DMS 273 (cell line): ENCODE data around the gene REELD1.

Experiments used
- DNase-seq: peaks from one replicate; lab custom pipeline; 2025; ENCODE audit not compliant: unreplicated experiment; lab: John Stamatoyannopoulos, UW

The REELD1 gene

GRCh38 chr4:146265950-146266490 is 51.7 kb downstream of the REELD1 start:
- DNase-seq = no peak

DNA sequence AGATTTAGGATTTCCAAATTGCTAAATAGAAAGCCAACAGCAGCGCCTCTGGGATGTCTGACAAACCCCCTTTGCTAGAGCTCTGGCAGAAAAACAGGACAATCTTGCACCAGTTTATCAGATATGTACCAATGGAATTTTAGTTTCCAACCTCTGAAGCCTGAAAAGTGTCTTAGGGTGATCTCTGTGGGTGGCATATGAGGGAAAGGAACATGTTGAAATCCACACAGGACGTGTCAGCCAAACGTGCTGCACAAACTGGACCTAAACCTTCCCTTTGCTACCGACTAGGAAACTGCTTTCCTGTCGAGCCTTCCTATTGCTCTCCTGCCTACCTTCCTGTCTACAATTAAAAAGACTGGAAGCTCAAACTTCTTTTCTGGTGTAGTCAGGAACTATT is 53.5 kb downstream of the REELD1 start:
- DNase-seq = no peak

DNA sequence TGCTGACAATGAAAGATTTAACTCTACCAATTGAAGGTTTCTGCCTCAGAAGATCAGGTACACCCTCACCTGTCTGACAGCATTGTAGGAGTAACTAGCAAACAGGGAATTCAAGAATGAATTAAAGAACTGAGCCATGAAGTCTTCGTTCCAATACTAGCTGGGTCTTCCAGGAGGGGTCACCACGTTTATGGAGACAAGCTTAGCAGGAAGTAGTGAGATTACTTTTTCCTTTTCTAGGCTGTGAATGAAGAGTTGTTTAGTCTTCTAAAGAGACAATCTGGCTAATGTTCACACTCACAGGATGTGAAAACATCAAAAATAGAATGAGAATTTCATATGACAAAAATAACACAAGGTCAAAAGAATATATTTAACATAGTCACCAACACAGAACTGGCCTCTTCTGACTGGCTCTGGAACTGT is 54.9 kb downstream of the REELD1 start:
- DNase-seq = no peak

DNA sequence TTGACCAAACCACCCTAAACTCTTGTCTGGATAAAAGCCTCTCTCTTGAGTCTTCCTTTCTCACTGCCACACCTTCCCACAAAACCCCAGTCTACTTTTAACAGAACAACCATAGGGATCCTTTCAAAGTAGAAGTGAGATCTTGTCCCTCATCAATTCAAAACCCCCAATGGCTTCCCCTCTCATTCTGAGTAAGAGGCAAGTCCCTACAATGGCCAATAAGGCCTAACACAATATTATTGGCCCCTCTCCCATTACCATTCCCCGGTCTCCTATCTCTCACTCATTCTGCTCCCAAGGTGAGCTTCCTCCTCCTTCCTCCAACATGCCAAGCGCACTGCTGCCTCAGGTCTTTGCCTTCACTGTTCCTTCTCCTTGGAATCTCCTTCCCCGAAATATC is 57.1 kb downstream of the REELD1 start:
- DNase-seq = no peak

GRCh38 chr4:146273204-146273901 is 59.0 kb downstream of the REELD1 start:
- DNase-seq = no peak

GRCh38 chr4:146274774-146275173 is 60.4 kb downstream of the REELD1 start:
- no peak for DNase-seq

GRCh38 chr4:146275370-146275769 is 61.0 kb downstream of the REELD1 start:
- no peak for DNase-seq

DNA sequence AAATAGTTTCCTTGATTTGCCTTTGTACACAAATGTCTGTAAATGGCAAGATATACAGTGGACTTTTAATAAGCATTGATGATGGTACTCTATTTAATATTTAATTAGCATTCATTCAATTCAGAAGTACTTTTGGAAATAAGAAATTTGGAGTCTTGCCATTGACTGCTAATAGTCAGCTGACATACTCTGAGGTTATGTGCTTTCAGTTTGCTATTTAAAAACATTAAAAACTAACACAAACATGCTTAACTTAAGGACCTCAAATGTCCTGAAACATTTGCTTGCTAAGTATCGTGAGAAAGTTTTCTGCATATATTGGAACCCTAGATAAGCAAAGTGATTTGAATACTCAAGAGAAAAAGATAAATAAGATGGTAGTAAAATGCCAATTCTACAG is 64.6 kb downstream of the REELD1 start:
- DNase-seq = no peak
